Fibroblast of the aortic adventitia (primary cell): ENCODE results near the gene MICAL3. TPM values are rescaled to one million over a fixed set of nuclear protein-coding genes. Genes with fewer than 3 reads are reported as not detected.

Source experiments
- DNase-seq: peaks from one replicate; pipeline ENCODE4 v3.0.0-alpha.2; 2010; ENCODE audit warnings: low read depth
- H3K4me3 ChIP-seq: 2 replicates; pipeline ENCODE4 v1.5.1; 2011; ENCODE audit warnings: low read depth, mild to moderate bottlenecking, control low read depth, low read length, moderate library complexity
- CTCF ChIP-seq: IDR thresholded peaks from 2 replicates; pipeline ENCODE4 v1.5.1; 2011; ENCODE audit warnings: mild to moderate bottlenecking, low read length, control low read depth, inconsistent platforms; ENCODE audit not compliant: insufficient read depth
- total RNA-seq: library from RNA; depleted of rRNA; stranded (reverse); fragments of >200 nt; gene quantifications from 2 replicates; pipeline ENCODE4 v1.2.3, GENCODE V29; 2012; ENCODE audit warnings: low replicate concordance

MICAL3 gene
- total RNA-seq, 1 donor = 18.8 TPM

GRCh38 chr22:17855572-17856290, 168.6 kb downstream of the MICAL3 start:
- no peak for TF ChIP-seq CTCF
- DNase-seq = no peak
- no peak overlapping the region for H3K4me3 ChIP-seq

GRCh38 chr22:17853073-17853472, 171.3 kb downstream of the MICAL3 start:
- no peak overlapping the region for H3K4me3 ChIP-seq
- TF ChIP-seq CTCF = no peak
- no peak for DNase-seq

GRCh38 chr22:17851759-17852158, 172.6 kb downstream of the MICAL3 start:
- no peak for DNase-seq
- TF ChIP-seq CTCF = no peak
- H3K4me3 ChIP-seq = no peak overlapping the region

- TF ChIP-seq CTCF = no peak
- DNase-seq = no peak
- H3K4me3 ChIP-seq = no peak overlapping the region
Observed at GRCh38 chr22:17847360-17848078, 176.8 kb downstream of the MICAL3 start.

GRCh38 chr22:17846326-17846992, 177.9 kb downstream of the MICAL3 start:
- DNase-seq = peak; percentile 82
- H3K4me3 ChIP-seq = no peak overlapping the region
- TF ChIP-seq CTCF = no peak

- TF ChIP-seq CTCF = no peak
- peak; percentile 79 for DNase-seq
- H3K4me3 ChIP-seq = peak overlapping the region; percentile 13
Observed at GRCh38 chr22:17845790-17846189, 178.6 kb downstream of the MICAL3 start.
